Loucy (cell line): ENCODE data around the gene B4GALNT4.

Experiments used
- H2AFZ ChIP-seq: fragments of 200-600 bp; sonication (generic); 2 replicates; pipeline ENCODE4 v1.6.0; 2016; ENCODE audit warnings: antibody characterized with exemption, mild to moderate bottlenecking, low read length, moderate library complexity
- H3F3A ChIP-seq: fragments of 200-600 bp; 2 replicates; pipeline ENCODE4 v1.6.0; 2016; ENCODE audit warnings: antibody characterized with exemption, low read depth, mild to moderate bottlenecking
- H3K27me3 ChIP-seq: fragments of 200-600 bp; sonication (generic); 2 replicates; pipeline ENCODE4 v1.6.1; 2014; ENCODE audit warnings: low read length, mild to moderate bottlenecking; ENCODE audit not compliant: insufficient read depth, poor library complexity, severe bottlenecking
- H3K36me3 ChIP-seq: fragments of 200-600 bp; sonication (generic); 2 replicates; pipeline ENCODE4 v1.6.1; 2016; ENCODE audit warnings: low read length; ENCODE audit not compliant: insufficient read depth
- H3K4me1 ChIP-seq: fragments of 200-600 bp; sonication (generic); 2 replicates; pipeline ENCODE4 v1.5.1; 2014; ENCODE audit warnings: low read length, mild to moderate bottlenecking; ENCODE audit not compliant: insufficient read depth, poor library complexity, severe bottlenecking
- H3K4me2 ChIP-seq: fragments of 200-600 bp; sonication (generic); 2 replicates; pipeline ENCODE4 v1.6.0; 2014; ENCODE audit warnings: antibody characterized with exemption, low read length, low read depth, mild to moderate bottlenecking; ENCODE audit not compliant: poor library complexity, severe bottlenecking
- H3K4me3 ChIP-seq: fragments of 200-600 bp; sonication (generic); 2 replicates; pipeline ENCODE4 v1.5.1; 2014; ENCODE audit warnings: low read length, mild to moderate bottlenecking, mixed read lengths; ENCODE audit not compliant: poor library complexity, severe bottlenecking
- H3K79me2 ChIP-seq: fragments of 200-600 bp; sonication (generic); 2 replicates; pipeline ENCODE4 v1.6.1; 2014; ENCODE audit warnings: low read length; ENCODE audit not compliant: insufficient read depth
- H3K9ac ChIP-seq: fragments of 200-600 bp; sonication (generic); 2 replicates; pipeline ENCODE4 v1.6.0; 2014; ENCODE audit warnings: mild to moderate bottlenecking, low read depth, low read length, moderate library complexity; ENCODE audit not compliant: poor library complexity, severe bottlenecking
- H3K9me2 ChIP-seq: fragments of 200-600 bp; sonication (generic); replicated peaks from 2 replicates; pipeline ENCODE4 v1.6.1; 2016; ENCODE audit warnings: low read depth, low read length, mixed read lengths
- H3K9me3 ChIP-seq: fragments of 200-600 bp; sonication (generic); 2 replicates; pipeline ENCODE4 v1.6.1; 2014; ENCODE audit warnings: mild to moderate bottlenecking, antibody characterized with exemption, low read length, low read depth; ENCODE audit not compliant: insufficient read depth
- H4K20me1 ChIP-seq: fragments of 200-600 bp; sonication (generic); 2 replicates; pipeline ENCODE4 v1.6.0; 2014; ENCODE audit warnings: antibody characterized with exemption, low read length, mild to moderate bottlenecking; ENCODE audit not compliant: insufficient read depth, poor library complexity, severe bottlenecking
- CTCF ChIP-seq: fragments of 200-600 bp; sonication (generic); conservative IDR thresholded peaks from 2 replicates; pipeline ENCODE4 v1.5.1; 2014; ENCODE audit warnings: mild to moderate bottlenecking, antibody characterized with exemption, low read length
- EZH2phosphoT487 ChIP-seq: fragments of 200-600 bp; IDR thresholded peaks from 2 replicates; pipeline ENCODE4 v1.6.1; 2018; ENCODE audit warnings: antibody characterized with exemption, mild to moderate bottlenecking, moderate library complexity, borderline replicate concordance

Gene B4GALNT4

GRCh38 chr11:415640-416041 lies 46.3 kb downstream of the B4GALNT4 start:
- H3K36me3 ChIP-seq = no peaks in the 10 kb centered on the region
- H3F3A ChIP-seq = no peaks in the 10 kb centered on the region
- H3K9me3 ChIP-seq = no peaks in the 10 kb centered on the region
- H2AFZ ChIP-seq = no peak overlapping the region
- peaks cover 9% of the 10 kb centered on the region for H4K20me1 ChIP-seq
- no peaks in the 10 kb centered on the region for H3K9me2 ChIP-seq
- H3K27me3 ChIP-seq = no peaks in the 10 kb centered on the region
- peak overlapping the region; percentile 96 for H3K9ac ChIP-seq
- H3K79me2 ChIP-seq = peaks cover 22% of the 10 kb centered on the region
- peaks cover 28% of the 10 kb centered on the region for H3K4me1 ChIP-seq
- H3K4me3 ChIP-seq = peak overlapping the region; percentile 96
- peak overlapping the region; percentile 92 for H3K4me2 ChIP-seq
- TF ChIP-seq EZH2phosphoT487 (no peak), CTCF (peak; percentile 38; the same call in 1 of the 2 replicates)

DNA sequence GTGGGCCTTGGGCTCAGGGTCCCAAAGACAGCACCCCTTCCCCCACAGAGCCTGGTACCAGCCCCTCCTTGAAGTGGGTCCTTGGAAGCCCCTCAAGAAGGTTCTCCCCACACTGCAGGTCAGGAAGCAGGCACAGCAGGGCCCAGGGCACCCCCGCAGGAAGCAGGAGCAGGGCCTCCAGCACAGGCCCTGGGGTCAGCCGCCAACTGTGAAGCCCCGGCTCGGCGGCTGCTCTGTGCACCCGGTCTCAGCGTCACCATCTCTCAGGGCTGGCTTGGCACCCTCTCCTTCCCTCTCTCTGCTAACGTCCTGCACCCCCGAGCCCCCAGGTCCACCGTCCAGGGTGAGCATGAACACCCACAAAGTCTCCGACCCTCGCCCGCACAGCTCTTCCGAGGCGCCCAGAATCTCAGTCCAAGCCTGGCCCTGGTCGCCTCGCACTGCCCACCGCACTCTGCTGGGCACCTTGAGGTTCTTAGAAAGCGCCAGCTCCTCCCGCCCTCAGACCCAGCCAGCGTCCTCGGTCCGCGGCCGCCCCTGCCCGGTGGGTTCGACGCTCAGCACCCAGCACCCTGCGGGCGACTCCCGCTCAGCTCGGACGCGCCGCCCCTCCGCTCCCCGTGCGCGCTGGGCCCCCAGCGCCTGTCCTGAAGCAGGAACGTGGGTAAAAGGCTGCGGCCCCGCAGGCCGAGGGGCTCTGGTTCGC lies 46.9 kb downstream of the B4GALNT4 start:
- H3K4me3 ChIP-seq = peak overlapping the region; percentile 96
- TF ChIP-seq CTCF = no peak
- TF ChIP-seq EZH2phosphoT487 = no peak
- H3K4me2 ChIP-seq = peak overlapping the region; percentile 92
- H3K79me2 ChIP-seq = peaks cover 22% of the 10 kb centered on the region
- H3K9ac ChIP-seq = peak overlapping the region; percentile 96
- H3K9me3 ChIP-seq = no peaks in the 10 kb centered on the region
- H3K27me3 ChIP-seq = no peaks in the 10 kb centered on the region
- peaks cover 9% of the 10 kb centered on the region for H4K20me1 ChIP-seq
- H3K4me1 ChIP-seq = peaks cover 28% of the 10 kb centered on the region
- H3F3A ChIP-seq = no peaks in the 10 kb centered on the region
- H3K9me2 ChIP-seq = no peaks in the 10 kb centered on the region
- no peak overlapping the region for H2AFZ ChIP-seq
- no peaks in the 10 kb centered on the region for H3K36me3 ChIP-seq

DNA sequence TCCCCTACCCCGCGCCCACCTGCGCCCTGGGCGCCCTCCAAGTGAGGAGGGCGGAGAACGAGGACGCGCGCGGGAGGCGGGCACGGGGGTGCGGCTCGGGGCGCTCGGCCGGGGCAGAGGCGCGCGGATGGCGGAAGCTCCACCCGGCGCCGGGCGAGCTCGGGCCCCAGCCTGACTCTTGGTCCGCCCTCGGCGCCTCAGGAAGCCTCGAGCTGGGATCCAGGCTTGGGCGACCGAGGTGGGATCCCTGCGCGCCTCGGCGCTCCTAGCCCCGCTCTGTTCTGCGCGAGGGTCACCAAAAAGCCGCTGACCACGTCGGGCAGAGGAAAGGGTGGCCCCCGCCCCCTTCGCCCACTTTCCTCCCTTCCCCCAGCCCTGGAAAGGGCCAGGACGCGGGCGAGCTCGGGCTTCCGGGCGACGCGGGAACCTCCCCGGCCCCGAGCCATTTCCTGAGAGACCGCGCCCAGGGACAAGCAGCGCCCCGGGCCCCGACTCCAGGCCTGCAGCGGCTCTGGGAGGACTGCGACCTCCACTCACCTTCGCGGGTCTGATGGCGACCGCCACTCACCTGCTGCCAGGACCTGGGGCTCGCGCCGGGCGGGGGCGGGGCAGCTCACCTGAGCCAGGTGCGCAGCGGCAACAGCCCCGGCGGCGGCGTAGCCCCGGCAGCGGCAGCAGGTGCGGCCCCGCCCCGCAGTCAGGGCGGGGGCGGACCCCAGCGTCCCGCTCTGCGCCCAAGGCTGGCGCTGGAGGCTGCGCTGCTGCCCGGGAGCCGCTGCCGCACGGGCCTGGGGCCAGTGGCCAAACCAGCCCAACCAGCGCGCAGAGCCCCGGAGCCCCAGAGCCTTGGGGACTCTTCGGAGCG lies 47.7 kb downstream of the B4GALNT4 start:
- Histone ChIP-seq H3K9ac (no peak overlapping the region), H3K4me2 (no peak overlapping the region), H3K79me2 (peaks cover 22% of the 10 kb centered on the region), H3K9me3 (no peaks in the 10 kb centered on the region), H4K20me1 (peaks cover 9% of the 10 kb centered on the region), H3F3A (no peaks in the 10 kb centered on the region), H2AFZ (no peak overlapping the region), H3K4me3 (no peak overlapping the region), H3K9me2 (no peaks in the 10 kb centered on the region), H3K36me3 (no peaks in the 10 kb centered on the region), H3K4me1 (peaks cover 28% of the 10 kb centered on the region), H3K27me3 (no peaks in the 10 kb centered on the region)
- TF ChIP-seq CTCF (no peak), EZH2phosphoT487 (no peak)
